ENCODE measurements around the gene ATP6V1G3.

The ATP6V1G3 gene

DNA sequence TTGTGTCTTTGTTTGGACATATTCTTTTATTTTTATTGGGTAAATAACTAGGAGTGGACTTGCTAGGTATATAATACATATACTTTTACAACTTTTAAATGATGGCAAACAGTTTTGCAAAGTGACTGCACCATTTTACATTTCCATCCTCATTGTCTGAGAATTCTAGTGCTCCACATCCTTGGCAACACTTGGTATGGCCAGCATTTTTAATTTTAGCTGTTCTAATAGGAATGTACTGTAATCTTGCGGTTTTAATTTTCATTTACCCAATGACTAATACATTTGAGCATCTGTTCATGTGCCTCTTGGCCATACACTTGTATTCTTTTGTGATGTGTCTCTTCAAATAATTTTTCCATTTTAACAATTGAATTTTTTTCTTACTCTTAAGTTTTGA is 37.0 kb upstream of the ATP6V1G3 start:
- H3K36me3 ChIP-seq (replicated peaks; ENCODE audit: insufficient read depth, low read length): no peaks in the 10 kb centered on the region
- no peaks in the 10 kb centered on the region for H3K9me3 ChIP-seq (replicated peaks; ENCODE audit: insufficient read depth, low read length)
- H3K9ac ChIP-seq (ENCODE audit: low read length): no peak overlapping the region
- no peak overlapping the region for H3K27ac ChIP-seq (ENCODE audit: low read length)
- H3K9me2 ChIP-seq (replicated peaks; ENCODE audit: insufficient read depth, low read length): no peaks in the 10 kb centered on the region
- TF ChIP-seq EZH2phosphoT487 (IDR thresholded peaks at IDR 0.05; ENCODE audit: low read length) (no peak), EZH2 (optimal IDR thresholded peaks at IDR 0.05; ENCODE audit: low read depth, low read length) (no peak)
- TF ChIP-seq, protein P1, sequence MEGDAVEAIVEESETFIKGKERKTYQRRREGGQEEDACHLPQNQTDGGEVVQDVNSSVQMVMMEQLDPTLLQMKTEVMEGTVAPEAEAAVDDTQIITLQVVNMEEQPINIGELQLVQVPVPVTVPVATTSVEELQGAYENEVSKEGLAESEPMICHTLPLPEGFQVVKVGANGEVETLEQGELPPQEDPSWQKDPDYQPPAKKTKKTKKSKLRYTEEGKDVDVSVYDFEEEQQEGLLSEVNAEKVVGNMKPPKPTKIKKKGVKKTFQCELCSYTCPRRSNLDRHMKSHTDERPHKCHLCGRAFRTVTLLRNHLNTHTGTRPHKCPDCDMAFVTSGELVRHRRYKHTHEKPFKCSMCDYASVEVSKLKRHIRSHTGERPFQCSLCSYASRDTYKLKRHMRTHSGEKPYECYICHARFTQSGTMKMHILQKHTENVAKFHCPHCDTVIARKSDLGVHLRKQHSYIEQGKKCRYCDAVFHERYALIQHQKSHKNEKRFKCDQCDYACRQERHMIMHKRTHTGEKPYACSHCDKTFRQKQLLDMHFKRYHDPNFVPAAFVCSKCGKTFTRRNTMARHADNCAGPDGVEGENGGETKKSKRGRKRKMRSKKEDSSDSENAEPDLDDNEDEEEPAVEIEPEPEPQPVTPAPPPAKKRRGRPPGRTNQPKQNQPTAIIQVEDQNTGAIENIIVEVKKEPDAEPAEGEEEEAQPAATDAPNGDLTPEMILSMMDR (IDR thresholded peaks at IDR 0.05; ENCODE audit: low read length): no peak
- no peaks in the 10 kb centered on the region for H4K20me1 ChIP-seq (ENCODE audit: insufficient read depth, low read length)
- H3K79me2 ChIP-seq (ENCODE audit: low read length): no peaks in the 10 kb centered on the region
- H3K4me1 ChIP-seq (ENCODE audit: low read length): no peaks in the 10 kb centered on the region
- H3K4me3 ChIP-seq (ENCODE audit: low read length): no peak overlapping the region
- H3K4me2 ChIP-seq (ENCODE audit: low read depth, low read length): no peak overlapping the region
- no peak for DNase-seq
- H3F3A ChIP-seq (ENCODE audit: insufficient read depth, low read length): no peaks in the 10 kb centered on the region
- H3K27me3 ChIP-seq (replicated peaks; ENCODE audit: insufficient read depth, low read length): no peaks in the 10 kb centered on the region
- H2AFZ ChIP-seq (ENCODE audit: low read length): no peak overlapping the region

DNA sequence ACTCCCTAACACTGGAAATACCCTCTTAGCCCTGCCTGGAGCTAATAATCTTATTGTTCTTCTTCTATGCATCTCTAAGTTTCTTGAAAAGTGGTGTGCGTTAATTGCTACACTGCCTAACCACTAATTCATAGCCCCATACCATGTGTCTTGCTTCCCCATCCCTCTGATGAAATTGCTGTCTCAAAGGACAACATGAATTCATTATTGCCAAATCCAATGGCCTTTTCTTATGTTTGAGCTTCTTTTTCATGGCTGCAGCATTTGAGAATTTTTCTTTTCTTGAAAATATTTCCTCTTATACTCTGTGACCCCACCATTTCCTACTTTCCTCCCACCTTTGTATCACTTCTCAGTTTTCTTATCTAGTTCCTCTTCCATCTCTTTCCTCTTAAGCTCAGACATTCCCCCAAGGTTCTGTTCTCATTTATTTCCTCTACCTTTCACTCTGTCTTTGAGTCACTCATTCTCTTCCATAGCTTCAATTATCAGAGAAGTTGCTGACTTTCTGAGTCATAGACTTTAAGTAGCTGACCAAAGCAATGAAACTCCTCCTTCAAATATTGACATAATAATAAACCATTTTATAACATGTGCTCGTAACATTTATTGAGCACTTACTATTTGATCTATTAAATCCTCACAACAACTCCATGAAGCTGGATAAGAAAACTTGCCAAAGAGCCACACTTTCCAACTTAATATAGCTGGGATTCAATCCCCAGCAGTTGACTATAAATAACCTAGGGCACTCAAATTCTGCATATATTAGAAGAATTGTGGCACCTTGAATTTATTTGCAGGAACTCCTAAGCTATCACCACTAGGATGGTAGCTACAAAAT is 35.5 kb upstream of the ATP6V1G3 start:
- Histone ChIP-seq H3K79me2 (ENCODE audit: low read length) (no peaks in the 10 kb centered on the region), H3K4me3 (ENCODE audit: low read length) (no peak overlapping the region), H3K36me3 (replicated peaks; ENCODE audit: insufficient read depth, low read length) (no peaks in the 10 kb centered on the region), H3F3A (ENCODE audit: insufficient read depth, low read length) (no peaks in the 10 kb centered on the region), H3K4me1 (ENCODE audit: low read length) (no peaks in the 10 kb centered on the region), H3K27me3 (replicated peaks; ENCODE audit: insufficient read depth, low read length) (no peaks in the 10 kb centered on the region), H2AFZ (ENCODE audit: low read length) (no peak overlapping the region), H3K9me2 (replicated peaks; ENCODE audit: insufficient read depth, low read length) (no peaks in the 10 kb centered on the region), H4K20me1 (ENCODE audit: insufficient read depth, low read length) (no peaks in the 10 kb centered on the region), H3K9ac (ENCODE audit: low read length) (no peak overlapping the region), H3K9me3 (replicated peaks; ENCODE audit: insufficient read depth, low read length) (no peaks in the 10 kb centered on the region), H3K27ac (ENCODE audit: low read length) (no peak overlapping the region), H3K4me2 (ENCODE audit: low read depth, low read length) (no peak overlapping the region)
- no peak for TF ChIP-seq EZH2 (optimal IDR thresholded peaks at IDR 0.05; ENCODE audit: low read depth, low read length)
- TF ChIP-seq EZH2phosphoT487 (IDR thresholded peaks at IDR 0.05; ENCODE audit: low read length): no peak
- TF ChIP-seq, protein P1 (IDR thresholded peaks at IDR 0.05; ENCODE audit: low read length): no peak
- no peak for DNase-seq

DNA sequence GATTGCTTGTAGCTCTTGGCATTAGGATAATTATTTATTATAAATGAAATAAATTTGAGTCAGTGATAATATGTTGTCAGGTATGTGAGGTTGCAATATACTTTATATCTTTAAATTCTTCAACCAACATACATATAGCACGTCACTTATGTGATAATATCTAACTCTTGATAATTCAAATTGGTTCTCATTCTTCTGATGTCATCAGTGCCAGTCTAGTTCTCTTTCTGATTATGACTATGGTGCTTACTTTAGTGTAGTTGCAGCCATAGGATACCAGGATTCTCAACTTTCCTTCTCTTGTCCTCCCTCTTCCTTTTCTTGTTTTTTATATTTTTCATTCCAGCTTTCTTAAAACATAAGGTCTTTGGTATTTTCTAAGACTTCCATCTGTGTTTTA is 34.8 kb upstream of the ATP6V1G3 start:
- Histone ChIP-seq H2AFZ (ENCODE audit: low read length) (no peak overlapping the region), H3K27ac (ENCODE audit: low read length) (no peak overlapping the region), H3K27me3 (replicated peaks; ENCODE audit: insufficient read depth, low read length) (no peaks in the 10 kb centered on the region), H3K79me2 (ENCODE audit: low read length) (no peaks in the 10 kb centered on the region), H3K9me2 (replicated peaks; ENCODE audit: insufficient read depth, low read length) (no peaks in the 10 kb centered on the region), H4K20me1 (ENCODE audit: insufficient read depth, low read length) (no peaks in the 10 kb centered on the region), H3K4me3 (ENCODE audit: low read length) (no peak overlapping the region), H3K36me3 (replicated peaks; ENCODE audit: insufficient read depth, low read length) (no peaks in the 10 kb centered on the region), H3K4me1 (ENCODE audit: low read length) (no peaks in the 10 kb centered on the region), H3F3A (ENCODE audit: insufficient read depth, low read length) (no peaks in the 10 kb centered on the region), H3K4me2 (ENCODE audit: low read depth, low read length) (no peak overlapping the region), H3K9me3 (replicated peaks; ENCODE audit: insufficient read depth, low read length) (no peaks in the 10 kb centered on the region), H3K9ac (ENCODE audit: low read length) (no peak overlapping the region)
- DNase-seq: no peak
- TF ChIP-seq, protein P1 (IDR thresholded peaks at IDR 0.05; ENCODE audit: low read length): no peak

Data from MM.1S (cell line).